HG02970 (cell line): ENCODE measurements around the gene TRPM3.

ENCODE experiments used
- ATAC-seq: cut with Tn5 transposase; IDR thresholded peaks from one replicate; pipeline ENCODE4 v1.9.1; 2021; ENCODE audit warnings: mild to moderate bottlenecking, moderate library complexity, moderate number of reproducible peaks; ENCODE audit not compliant: unreplicated experiment, low FRiP score

The TRPM3 gene

DNA sequence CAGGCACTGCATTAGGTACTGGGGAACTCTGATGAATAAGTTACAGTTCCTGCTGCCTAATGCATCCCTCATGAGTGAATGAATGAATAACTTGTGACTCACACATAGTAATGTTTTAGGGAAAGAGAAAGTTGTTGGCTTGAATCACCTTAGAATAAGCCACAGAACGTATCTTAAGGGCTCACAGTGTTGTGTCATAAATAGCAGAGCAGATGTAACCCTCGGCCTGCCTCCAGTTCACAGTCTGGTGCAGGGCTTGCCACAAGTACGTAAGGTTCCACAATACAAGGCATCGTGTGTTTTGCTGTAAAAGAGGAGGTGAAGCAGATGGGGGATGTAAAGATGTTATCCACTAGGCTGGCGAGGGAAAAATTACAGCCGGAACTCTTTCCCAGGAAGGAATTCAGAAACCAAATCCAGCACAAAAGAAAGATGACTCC, 218.7 kb downstream of the TRPM3 start:
- no peak for ATAC-seq

DNA sequence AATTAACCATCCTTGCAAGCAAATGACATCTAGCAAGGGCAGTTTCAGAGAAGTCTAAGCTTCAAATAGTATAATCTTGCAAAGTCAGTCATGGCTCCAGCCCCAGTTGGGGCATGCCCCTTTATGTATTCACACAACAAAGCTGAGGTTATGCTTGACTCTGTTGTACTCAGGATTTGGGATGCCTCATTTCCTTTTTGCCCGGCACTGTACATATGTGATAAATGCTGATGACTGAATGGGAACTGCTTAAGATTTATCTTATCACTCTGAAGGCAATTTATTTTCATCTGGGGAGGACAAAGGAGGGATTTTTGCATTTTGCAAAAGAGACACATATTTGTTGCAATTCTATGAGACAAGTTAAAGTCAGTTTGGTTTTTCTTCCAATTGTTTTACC, 219.2 kb downstream of the TRPM3 start:
- ATAC-seq: no peak

- no peak for ATAC-seq
These were observed 219.7 kb downstream of the TRPM3 start for GRCh38 chr9:70901746-70902145.

DNA sequence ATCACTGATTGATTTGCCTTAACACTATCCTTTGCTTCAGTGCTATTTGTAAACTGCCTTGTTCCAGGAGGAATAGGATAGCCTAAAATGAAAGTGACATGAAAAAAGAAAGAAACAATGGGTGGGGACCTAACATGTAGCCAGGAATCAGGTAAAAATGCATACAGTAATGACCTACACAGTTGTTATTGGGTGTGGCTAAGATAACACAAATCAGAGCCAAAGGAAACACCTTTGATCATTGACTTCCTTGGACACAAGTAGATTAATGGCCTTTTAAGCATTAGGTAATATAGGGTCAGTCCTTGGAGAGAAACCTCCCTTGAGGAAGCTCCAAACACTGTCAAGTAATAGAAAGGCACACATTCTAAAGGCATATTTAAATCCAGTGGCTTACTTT, 220.4 kb downstream of the TRPM3 start:
- ATAC-seq: no peak

DNA sequence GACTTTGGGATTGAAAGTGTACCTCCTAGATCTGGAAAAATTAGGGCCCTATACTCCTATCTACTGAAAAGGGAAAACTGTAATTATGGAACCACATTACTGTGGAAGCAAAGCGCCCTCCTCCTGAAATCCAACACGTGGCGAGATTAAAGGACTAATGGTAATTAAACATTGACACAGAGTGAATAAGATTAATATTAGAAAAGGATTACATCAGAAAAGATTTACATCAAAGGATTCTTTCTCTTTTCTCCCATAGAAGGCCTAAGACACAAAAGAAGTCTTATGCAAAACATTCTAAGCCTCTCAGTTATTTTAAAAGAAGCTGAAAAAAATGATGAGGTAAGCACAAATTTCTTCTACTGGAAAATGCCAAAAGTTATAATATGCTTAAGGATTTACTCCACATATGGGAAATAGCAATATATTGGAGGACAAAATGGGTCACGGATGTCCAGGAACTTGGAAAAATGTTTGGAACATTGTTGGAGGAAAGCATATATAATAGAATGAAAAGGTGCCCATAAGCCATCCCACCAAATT, 227.8 kb downstream of the TRPM3 start:
- ATAC-seq: no peak

DNA sequence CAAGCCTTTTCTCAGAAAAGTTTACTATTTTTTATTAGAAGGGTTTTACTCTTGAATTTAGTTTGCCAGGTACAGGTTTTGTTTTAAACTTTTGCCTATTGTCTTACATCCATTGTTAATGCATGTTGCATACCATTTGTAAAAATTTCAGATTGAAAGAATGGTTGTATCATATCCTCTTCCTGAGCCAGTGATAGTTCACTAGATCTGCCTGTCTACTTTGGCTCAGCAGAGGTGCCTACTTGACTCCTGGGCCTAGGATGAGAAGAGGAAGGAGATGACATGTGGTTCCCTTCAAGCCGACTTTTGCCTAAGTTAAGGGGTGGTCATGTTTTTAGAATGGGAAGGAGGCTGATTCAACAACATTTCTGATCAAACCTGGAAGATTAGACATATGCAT, 232.9 kb downstream of the TRPM3 start:
- ATAC-seq: no peak

DNA sequence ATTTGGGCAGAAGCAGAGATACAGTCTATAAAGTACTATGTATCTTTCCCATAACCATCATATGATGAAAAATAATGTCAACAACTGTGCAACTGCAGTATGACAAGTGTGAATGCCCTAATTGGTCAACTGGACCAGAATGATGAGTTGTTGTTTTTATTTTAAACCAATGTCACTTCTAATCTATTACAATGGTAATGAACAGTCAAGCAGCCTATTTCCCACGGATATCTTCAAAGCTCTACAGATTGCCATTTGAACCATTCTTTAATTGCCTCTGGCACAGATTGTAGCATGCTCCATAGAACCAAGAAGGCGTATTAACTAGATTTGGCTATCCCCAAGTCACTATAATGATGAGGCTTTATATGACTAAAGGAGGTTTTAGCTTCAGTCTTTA, 233.6 kb downstream of the TRPM3 start:
- no peak for ATAC-seq

- ATAC-seq: no peak
These were observed 237.2 kb downstream of the TRPM3 start for GRCh38 chr9:70883963-70884793.

- no peak for ATAC-seq
These were observed 238.4 kb downstream of the TRPM3 start for GRCh38 chr9:70883056-70883455.

GRCh38 chr9:70881333-70881732, 240.1 kb downstream of the TRPM3 start:
- ATAC-seq: no peak

DNA sequence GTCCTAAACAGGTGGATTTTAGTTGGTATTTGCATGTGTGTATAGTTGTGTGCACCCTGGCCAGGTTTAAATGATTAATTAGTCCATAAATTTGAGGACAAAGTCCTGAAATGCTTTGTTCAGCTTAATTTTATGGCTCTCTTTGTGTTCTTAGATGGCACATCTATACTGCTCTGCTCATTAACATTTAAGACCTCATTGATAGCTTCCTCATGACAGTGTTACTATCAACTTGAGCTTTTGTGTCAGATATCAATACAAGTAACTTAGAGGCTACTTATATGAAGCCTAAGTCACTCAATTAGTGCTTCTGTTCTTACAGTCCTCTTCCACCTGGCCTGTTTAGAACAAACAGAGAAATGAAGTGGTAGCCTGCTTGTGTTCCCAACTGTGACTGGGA, 240.9 kb downstream of the TRPM3 start:
- no peak for ATAC-seq

GRCh38 chr9:70878576-70878975, 242.8 kb downstream of the TRPM3 start:
- no peak for ATAC-seq

- no peak for ATAC-seq
These were observed 247.0 kb downstream of the TRPM3 start for GRCh38 chr9:70874451-70874850.

DNA sequence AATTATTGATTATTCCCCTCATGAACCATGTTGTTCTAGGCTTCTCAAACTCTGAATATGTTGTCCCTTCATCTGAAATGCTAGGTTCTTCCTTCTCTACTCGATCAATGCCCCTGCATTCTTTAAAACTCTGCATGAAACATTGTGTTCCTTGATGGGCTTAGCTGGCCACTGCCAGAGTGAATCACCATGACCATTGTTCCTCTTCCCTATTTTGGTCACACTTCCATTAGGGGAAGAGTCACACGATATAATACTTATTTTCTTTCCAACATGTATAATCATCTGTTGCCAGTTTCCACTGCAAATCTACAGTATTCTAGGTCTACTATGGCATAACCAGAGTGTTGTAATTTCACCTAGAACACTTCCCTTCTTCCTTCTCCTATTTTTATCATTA, 247.9 kb downstream of the TRPM3 start:
- ATAC-seq: no peak

GRCh38 chr9:70868661-70869652, 252.5 kb downstream of the TRPM3 start:
- no peak for ATAC-seq

DNA sequence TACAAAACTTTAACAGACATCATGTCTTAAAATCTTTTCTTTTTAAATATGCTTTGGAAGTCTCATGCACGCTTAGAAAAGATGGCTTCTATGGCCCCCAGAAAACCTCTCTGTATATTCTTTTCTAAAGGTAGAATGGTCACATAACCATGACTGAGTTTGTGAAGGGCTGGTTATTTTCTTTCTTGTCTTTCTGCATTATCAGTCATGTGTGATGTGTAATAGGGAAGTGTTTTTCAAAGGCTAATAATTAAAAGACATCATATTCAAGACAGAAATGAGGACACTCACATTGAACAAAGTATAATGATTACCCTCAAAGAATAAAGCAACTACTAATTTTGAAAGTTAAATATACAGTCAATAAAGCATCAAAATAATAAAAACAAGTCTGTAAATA, 253.4 kb downstream of the TRPM3 start:
- ATAC-seq: no peak

GRCh38 chr9:70865471-70865870, 255.9 kb downstream of the TRPM3 start:
- ATAC-seq: no peak

GRCh38 chr9:70861797-70862196, 259.6 kb downstream of the TRPM3 start:
- ATAC-seq: no peak

GRCh38 chr9:70861376-70861775, 260.0 kb downstream of the TRPM3 start:
- no peak for ATAC-seq

DNA sequence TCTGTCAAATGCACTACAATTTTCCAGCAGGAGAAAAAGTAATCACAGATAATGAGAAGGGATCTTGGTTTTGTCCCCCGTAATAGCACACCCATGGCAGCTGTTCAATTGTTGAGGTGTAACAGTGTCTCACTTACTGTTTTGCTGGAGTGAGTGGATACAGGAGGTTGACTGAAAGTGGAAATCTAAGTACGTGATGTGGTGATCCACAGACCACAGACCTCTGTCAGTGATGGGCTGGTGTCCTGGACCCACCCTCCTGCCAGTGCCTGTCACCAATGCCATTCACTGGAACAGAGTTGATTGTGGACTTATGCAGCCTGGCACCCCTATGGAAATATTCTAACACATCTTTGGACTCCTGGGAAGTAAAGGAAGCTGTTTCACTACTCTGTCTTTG, 261.7 kb downstream of the TRPM3 start:
- no peak for ATAC-seq

DNA sequence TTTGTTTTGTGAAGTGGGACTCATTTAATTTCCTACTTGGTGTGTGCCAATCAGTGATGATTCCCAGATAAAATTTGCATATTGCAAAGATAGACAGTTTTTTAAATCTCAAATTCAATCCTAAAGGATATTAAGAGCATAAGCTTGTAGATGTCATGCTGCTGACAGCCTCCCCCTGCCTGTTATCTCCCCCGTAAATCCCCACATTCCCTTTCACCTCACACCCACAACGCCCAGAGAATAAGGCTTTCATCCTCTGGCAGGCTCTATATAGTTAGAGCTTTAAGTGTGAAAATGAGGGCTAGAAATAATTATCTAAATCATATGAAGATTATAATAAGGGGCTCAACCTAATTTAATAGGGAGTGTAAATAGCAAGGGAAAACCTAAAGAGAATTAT, 265.0 kb downstream of the TRPM3 start:
- ATAC-seq: no peak
